Left cardiac atrium (tissue), 4 donors: ENCODE results near the gene CNNM1. TPM values are rescaled to one million over a fixed set of nuclear protein-coding genes. Genes with fewer than 3 reads are reported as not detected.
A peak's percentile ranks its signal among the peaks of the same experiment; 100 is the strongest.

Experiments
- ATAC-seq, 2 donors: fragments of 200-7000 bp; cut with Tn5 transposase; one replicate each; pipeline ENCODE4 v1.9.1; 2020; ENCODE audit warnings: mild to moderate bottlenecking in 2 of 2, moderate library complexity in 2 of 2
- DNase-seq: peaks from one replicate; pipeline ENCODE4 v3.0.0-alpha.2; 2020
- intact Hi-C, 2 donors: fragments of 100-400 bp; cut with DNase I; formaldehyde crosslinking; loops; one replicate each; pipeline versions ENCODE4 v1.14.1 to v1.15.1; 2022 to 2023
- total RNA-seq, 2 donors: library from RNA; stranded (reverse); fragmentation: NEBNext Ultra II Directional; extraction: Animal tissue kit (Norgen Biotek cat#: 25700); gene quantifications; one replicate each; pipeline ENCODE4 v1.2.1, GENCODE V29; 2021
- donor health status: DM: no; HTN: yes; CAD: no.
- donor health status: DM: no; HTN: yes; CAD: no; lungs with severe emphysema.
- donor health status: DM: yes; HTN: yes; CAD: no.
- donor health status: Dilated cardiomyopathy.

Gene CNNM1
- total RNA-seq, 2 donors from 2014 or later, result 0.05 to 0.15 TPM

- ATAC-seq (peak; percentile 97 to 99), DNase-seq (peak; percentile 96)
- intact Hi-C loops, result loop anchor here in 1 of 2 donors (5.0 to 10.0 kb wide), 3 partner anchors 38 to 966 kb away; no protein-coding TSS in a partner anchor
Measured at GRCh38 chr10:99430451-99431189, 101.5 kb downstream of the CNNM1 start, which contains the start of gene GOT1. TSS of gene GOT1 (minus strand) at chr10:99430624. CDS start at chr10:99430565, 59 bp downstream.

- DNase-seq (peak; percentile 85), ATAC-seq (peak; percentile 48 to 69)
- intact Hi-C loops, result loop anchor here in 1 of 2 donors (5.0 to 10.0 kb wide), 3 partner anchors 39 to 966 kb away; no protein-coding TSS in a partner anchor
Measured at GRCh38 chr10:99431190-99431760, 102.1 kb downstream of the CNNM1 start.

- intact Hi-C loops, result loop anchor here in 1 of 2 donors (5.0 to 10.0 kb wide), 3 partner anchors 40 to 967 kb away; no protein-coding TSS in a partner anchor
- no peak for DNase-seq
- ATAC-seq, result no peak
Measured at GRCh38 chr10:99432047-99432446, 102.9 kb downstream of the CNNM1 start.

GRCh38 chr10:99432881-99433280 lies 103.7 kb downstream of the CNNM1 start:
- intact Hi-C loops, result loop anchor here in 1 of 2 donors (5.0 to 10.0 kb wide), 3 partner anchors 41 to 968 kb away; no protein-coding TSS in a partner anchor
- DNase-seq, result no peak
- no peak for ATAC-seq

- DNase-seq (no peak), ATAC-seq (no peak)
- intact Hi-C loops, result loop anchor here in 1 of 2 donors (5.0 to 10.0 kb wide), 3 partner anchors 41 to 969 kb away; no protein-coding TSS in a partner anchor
Measured at GRCh38 chr10:99433378-99434020, 104.3 kb downstream of the CNNM1 start.

- DNase-seq (no peak), ATAC-seq (peak in 1 of 2 donors; percentile 21)
- intact Hi-C loops, result loop anchor here (2.0 to 10.0 kb wide), 4 partner anchors 176 to 971 kb away; no protein-coding TSS in a partner anchor
Measured at GRCh38 chr10:99435986-99436638, 107.0 kb downstream of the CNNM1 start.

GRCh38 chr10:99438890-99439289 lies 109.7 kb downstream of the CNNM1 start:
- intact Hi-C loops, result loop anchor here (5.0 to 10.0 kb wide), 3 partner anchors 173 to 974 kb away; no protein-coding TSS in a partner anchor
- ATAC-seq (no peak), DNase-seq (no peak)

GRCh38 chr10:99442394-99442793 lies 113.2 kb downstream of the CNNM1 start:
- intact Hi-C loops, result no loop called here
- DNase-seq, result no peak
- no peak for ATAC-seq

GRCh38 chr10:99443500-99443899 lies 114.3 kb downstream of the CNNM1 start:
- intact Hi-C loops, result no loop called here
- no peak for ATAC-seq

More at GRCh38 chr10:99443500-99443899, 114.3 kb downstream of the CNNM1 start:
- no peak for DNase-seq

Other genes with a start within 250 kb of the CNNM1 start
- under 1 TPM; 0.18 to 0.74 TPM for gene HPSE2, start 93.5 kb upstream of the CNNM1 start, total RNA-seq
- 100 to 1,000 TPM; 404 to 437 TPM for gene GOT1, start 101.3 kb downstream of the CNNM1 start, total RNA-seq
- gene NKX2-3, start 203.6 kb downstream of the CNNM1 start, total RNA-seq, result not detected